Heart right ventricle (tissue), 16 donors: Measurements from ENCODE around the gene PHKA1. TPM values are rescaled to one million over a fixed set of nuclear protein-coding genes. Genes with fewer than 3 reads are reported as not detected.
"Not testable (repeated sequence)": the region's sequence is repeated elsewhere in the genome, so short reads cannot be mapped to it uniquely, and the experiment has no call there.

ENCODE experiments used
- ATAC-seq, 8 donors: fragments of 200-7000 bp; cut with Tn5 transposase; one replicate each; pipeline ENCODE4 v1.9.1; 2020; ENCODE audit warnings: mild to moderate bottlenecking in 8 of 8, moderate library complexity in 8 of 8, moderate number of reproducible peaks in 1 of 8
- DNase-seq, 2 donors: peaks; one replicate each; pipeline ENCODE4 v3.0.0-alpha.2; 2020
- H3K27ac ChIP-seq, 10 donors: fragments of 200-600 bp; sonication (generic) in 2 of 10; one replicate each; pipeline versions ENCODE4 v1.5.0 to v1.8.0; 2020 to 2022; ENCODE audit warnings: mild to moderate bottlenecking in 3 of 10
- H3K27me3 ChIP-seq, 7 donors: fragments of 200-600 bp; one replicate each; pipeline ENCODE4 v1.8.0; 2021 to 2022; ENCODE audit warnings: mild to moderate bottlenecking in 2 of 7
- H3K36me3 ChIP-seq, 9 donors: fragments of 200-600 bp; sonication (generic) in 1 of 9; one replicate each; pipeline versions ENCODE4 v1.5.0 to v1.8.0; 2020 to 2022; ENCODE audit warnings: mild to moderate bottlenecking in 2 of 9
- H3K4me1 ChIP-seq, 9 donors: fragments of 200-600 bp; sonication (generic) in 1 of 9; one replicate each; pipeline versions ENCODE4 v1.5.0 to v1.8.0; 2020 to 2022; ENCODE audit warnings: mild to moderate bottlenecking in 4 of 9
- H3K4me3 ChIP-seq, 10 donors: fragments of 200-600 bp; sonication (generic) in 2 of 10; one replicate each; pipeline versions ENCODE4 v1.5.0 to v1.8.0; 2020 to 2022; ENCODE audit warnings: mild to moderate bottlenecking in 7 of 10, moderate library complexity in 2 of 10
- H3K9me3 ChIP-seq, 11 donors: fragments of 200-600 bp in 10 of 11; sonication (generic) in 2 of 11; one replicate each; pipeline versions ENCODE4 v1.5.0 to v1.8.0; 2013 to 2022; ENCODE audit warnings: mild to moderate bottlenecking in 2 of 11, control low read depth in 1 of 11, moderate library complexity in 1 of 11
- WGBS, 2 donors: extraction: QIAGEN DNeasy Blood & Tissue Kit; methylation state at CpG; one replicate each; pipeline ENCODE4 v1.1.7; 2013; ENCODE audit warnings: inconsistent platforms in 1 of 2; 5-methylcytosine and 5-hydroxymethylcytosine counted together
- intact Hi-C, 10 donors: fragments of 100-400 bp; cut with DNase I; formaldehyde crosslinking; loops; one replicate each; pipeline versions ENCODE4 v1.11.1 to v1.14.2; 2022
- polyA plus RNA-seq, 2 donors: library from polyadenylated mRNA; stranded (reverse); fragments of 200-250 nt; gene quantifications; one replicate each; pipeline ENCODE4 v1.2.3, GENCODE V29; 2013
- total RNA-seq, 10 donors: library from RNA; stranded (reverse); fragmentation: NEBNext Ultra II Directional in 3 of 10; extraction: Animal tissue kit (Norgen Biotek cat#: 25700) in 3 of 10; gene quantifications; one replicate each; pipeline versions ENCODE4 v1.2.1 to v1.2.4, GENCODE V29; 2021 to 2023
- TF ChIP-seq, protein P1 (sequence below), 9 donors: fragments of 200-600 bp; sonication (generic) in 2 of 9; IDR thresholded peaks; one replicate each; pipeline versions ENCODE4 v1.5.0 to v1.8.0; 2021 to 2022; ENCODE audit warnings: antibody characterized with exemption in 9 of 9, mild to moderate bottlenecking in 5 of 9, moderate library complexity in 1 of 9
- donor health status: Arrhythmogenic right ventricular cardiomyopathy.
- donor health status: ischemic (EF 13 %, LVEDD 7.1; RV severe dilation, severe dysfunction).
- donor health status: healthy with polysubstance abuse.
- donor health status: DM: no; HTN: yes; CAD: no.
- donor health status: DM: no; HTN: no; CAD: no.
- donor health status: ischemic (EF 25% LVEDD 6.9; RV normal size, moderate dysfunction).
- donor health status: ischemic (EF 25% LVEDD 5.7; RV mildly dilated, moderate dysfunction).
- donor health status: healthy.
- donor health status: DM: yes; HTN: yes; CAD: no.
- donor health status: Ischemic cardiomyopathy.
- donor health status: ischemic (EF 35%, LVEDD 5.7; RV mildly dilated, moderate dysfunction).
- donor health status: nonischemic (EF 11% LVEDD 7.7; RV severe dilation, severe dysfunction).
- donor health status: DM: yes; HTN: yes; CAD: no.
- donor health status: PGD.
- donor health status: ischemic (EF 29% LVEDD 5.4; RV normal size, mild dysfunction).
- donor health status: nonischemic (EF 23%, LVEDD 6.1; RV moderate dilation, normal function).

The PHKA1 gene
- total and polyA plus RNA-seq, 12 donors, result 2.6 to 26.2 (median 15.3) TPM

DNA sequence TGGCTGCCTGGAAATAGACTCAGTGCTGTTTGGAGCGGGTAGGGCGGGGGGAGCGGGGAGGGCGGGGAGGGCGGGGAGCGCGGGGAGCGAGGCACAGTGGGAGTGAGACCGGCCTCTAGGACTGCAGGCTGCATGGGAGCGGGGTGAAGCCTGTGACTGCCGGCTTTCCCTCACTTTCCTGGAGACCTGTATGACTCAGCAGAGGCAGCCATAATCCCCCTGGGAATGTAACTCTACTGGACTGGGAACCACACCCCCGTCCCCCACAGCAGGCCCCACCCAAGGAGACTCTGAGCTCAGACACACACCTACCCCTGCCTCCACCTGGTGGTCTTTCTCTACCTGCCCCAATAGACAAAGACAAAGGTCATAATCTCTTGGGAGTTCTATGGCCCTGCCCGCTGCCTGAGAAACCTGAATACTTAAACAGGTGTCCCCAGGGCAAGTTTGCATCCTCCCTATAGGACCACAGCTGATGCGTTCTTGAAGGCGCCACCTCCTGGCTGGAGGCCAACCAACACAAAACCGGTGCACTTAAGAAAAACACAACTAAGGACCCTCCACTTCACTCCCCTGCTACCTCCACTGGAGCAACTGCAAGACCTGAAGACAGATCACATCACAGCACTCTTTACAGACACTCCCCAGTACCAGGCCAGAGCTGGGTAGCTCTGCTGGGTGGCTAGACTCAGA lies 159.5 kb downstream of the PHKA1 start:
- Histone ChIP-seq H3K27ac (no peak overlapping the region), H3K4me1 (peaks cover 0 to 3% (median 0%) of the 10 kb centered on the region in 9 donors), H3K27me3 (peaks cover 0 to 14% (median 0%) of the 10 kb centered on the region in 7 donors), H3K9me3 (no peaks in the 10 kb centered on the region), H3K36me3 (no peaks in the 10 kb centered on the region), H3K4me3 (no peak overlapping the region)
- TF ChIP-seq, protein P1, sequence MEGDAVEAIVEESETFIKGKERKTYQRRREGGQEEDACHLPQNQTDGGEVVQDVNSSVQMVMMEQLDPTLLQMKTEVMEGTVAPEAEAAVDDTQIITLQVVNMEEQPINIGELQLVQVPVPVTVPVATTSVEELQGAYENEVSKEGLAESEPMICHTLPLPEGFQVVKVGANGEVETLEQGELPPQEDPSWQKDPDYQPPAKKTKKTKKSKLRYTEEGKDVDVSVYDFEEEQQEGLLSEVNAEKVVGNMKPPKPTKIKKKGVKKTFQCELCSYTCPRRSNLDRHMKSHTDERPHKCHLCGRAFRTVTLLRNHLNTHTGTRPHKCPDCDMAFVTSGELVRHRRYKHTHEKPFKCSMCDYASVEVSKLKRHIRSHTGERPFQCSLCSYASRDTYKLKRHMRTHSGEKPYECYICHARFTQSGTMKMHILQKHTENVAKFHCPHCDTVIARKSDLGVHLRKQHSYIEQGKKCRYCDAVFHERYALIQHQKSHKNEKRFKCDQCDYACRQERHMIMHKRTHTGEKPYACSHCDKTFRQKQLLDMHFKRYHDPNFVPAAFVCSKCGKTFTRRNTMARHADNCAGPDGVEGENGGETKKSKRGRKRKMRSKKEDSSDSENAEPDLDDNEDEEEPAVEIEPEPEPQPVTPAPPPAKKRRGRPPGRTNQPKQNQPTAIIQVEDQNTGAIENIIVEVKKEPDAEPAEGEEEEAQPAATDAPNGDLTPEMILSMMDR (IDR thresholded peaks at IDR 0.05), result no peak
- ATAC-seq (peak in 2 of 8 donors; percentile 56 to 61), DNase-seq (peak in 1 of 2 donors; percentile 8)
- intact Hi-C loops, result no loop called here
- 51 to 84% methylated on average over 7 to 16 of the region's 16 CpGs for WGBS, 2 donors

- H3K9me3 ChIP-seq, H3K27ac ChIP-seq, H3K36me3 ChIP-seq, ATAC-seq, intact Hi-C loops, H3K4me1 ChIP-seq, H3K4me3 ChIP-seq, DNase-seq: not testable (repeated sequence)
- peaks cover 0 to 18% (median 0%) of the 10 kb centered on the region in 7 donors for H3K27me3 ChIP-seq
- WGBS, 2 donors, result 91 to 96% methylated on average over 6 of the region's 6 CpGs
Observed at GRCh38 chrX:72552443-72552842, 161.7 kb downstream of the PHKA1 start.

GRCh38 chrX:72545990-72546389 lies 168.1 kb downstream of the PHKA1 start:
- Histone ChIP-seq H3K9me3 (no peaks in the 10 kb centered on the region), H3K27ac (no peak overlapping the region), H3K4me1 (no peaks in the 10 kb centered on the region), H3K27me3 (peaks cover 0 to 3% (median 0%) of the 10 kb centered on the region in 7 donors), H3K36me3 (peaks cover 0 to 4% (median 0%) of the 10 kb centered on the region in 9 donors), H3K4me3 (no peak overlapping the region)
- TF ChIP-seq, protein P1 (IDR thresholded peaks at IDR 0.05), result peak in 1 of 9 donors; percentile 23
- DNase-seq, result no peak
- no peak for ATAC-seq
- intact Hi-C loops, result loop anchor here in 5 of 10 donors (10.0 kb wide), 4 partner anchors 161 to 541 kb away; partner anchors contain the start of gene CITED1 (in 2 of the 5)

DNA sequence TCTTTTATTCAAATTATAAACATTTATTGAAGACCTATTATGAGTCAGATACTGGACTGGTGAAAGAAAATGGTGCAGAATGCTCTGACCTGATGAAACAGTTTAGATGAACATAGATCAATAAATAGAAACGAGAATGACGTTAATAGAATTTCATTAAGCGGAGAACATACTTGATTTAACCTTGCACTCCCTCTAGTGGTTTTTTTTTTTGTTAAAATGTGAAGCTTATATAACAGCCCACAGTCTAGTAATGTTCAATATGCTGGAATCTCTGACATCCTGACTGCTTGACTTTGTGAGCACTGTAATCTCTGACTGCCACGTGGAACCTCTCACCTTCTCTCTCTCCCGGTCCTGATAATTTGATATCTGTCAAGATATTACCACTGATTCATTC lies 173.8 kb downstream of the PHKA1 start:
- DNase-seq, result no peak
- 3 to 7% methylated on average over 5 of the region's 5 CpGs for WGBS, 2 donors
- peak overlapping the region in 2 of 10 donors; percentile 10 to 48 for H3K27ac ChIP-seq

More for the DNA sequence above, 173.8 kb downstream of the PHKA1 start:
- Histone ChIP-seq H3K4me1 (peaks cover 0 to 32% (median 0%) of the 10 kb centered on the region in 9 donors), H3K27me3 (peaks cover 0 to 16% (median 0%) of the 10 kb centered on the region in 7 donors), H3K4me3 (no peak overlapping the region), H3K9me3 (no peaks in the 10 kb centered on the region), H3K36me3 (peaks cover 0 to 4% (median 0%) of the 10 kb centered on the region in 9 donors)
- TF ChIP-seq, protein P1 (IDR thresholded peaks at IDR 0.05), result peak in 7 of 9 donors; percentile 25 to 60 (median 43)
- intact Hi-C loops, result loop anchor here in 6 of 10 donors (5.0 to 10.0 kb wide), 5 partner anchors 156 to 536 kb away; partner anchors contain the start of gene CITED1 (in 2 of the 6)
- ATAC-seq, result peak in 7 of 8 donors; percentile 36 to 79 (median 69)
